Measurements from ENCODE around the gene NCLN. TPM values are rescaled to one million over a fixed set of nuclear protein-coding genes. Genes with fewer than 3 reads are reported as not detected.

Gene NCLN
- total and polyA plus RNA-seq, 9 of the 15 experiments (the other 6 are each of a cell fraction or from before 2014, with no cell fraction given), result 3.8 to 126 (median 39.6) TPM

GRCh38 chr19:3250675-3251074 is 64.9 kb downstream of the NCLN start (continued):
- TF ChIP-seq REST (IDR thresholded peaks at IDR 0.05; ENCODE audit: borderline replicate concordance) (peak; percentile 36; the same call in 1 of the 2 replicates), REST (CRISPR knock-in tag; IDR thresholded peaks at IDR 0.05; ENCODE audit: low read depth) (no peak), FOXJ3 (CRISPR knock-in tag; IDR thresholded peaks at IDR 0.05) (no peak), DPF2 (IDR thresholded peaks at IDR 0.05) (0 out of 2 replicates have a peak, but pooled peaks have one; percentile 19), CTCF (IDR thresholded peaks at IDR 0.05 in 2 of 3, conservative IDR thresholded peaks at IDR 0.05 in 1 of 3; ENCODE audit: insufficient read depth in 2 of 3, low read depth in 1 of 3, low read length in 3 of 3) (peak; percentile 74 to 78 (median 75)), PHF20 (IDR thresholded peaks at IDR 0.05; ENCODE audit: partially characterized antibody) (peak; percentile 35), ZNF444 (CRISPR knock-in tag; IDR thresholded peaks at IDR 0.05) (no peak), SMC3 (conservative IDR thresholded peaks at IDR 0.05; ENCODE audit: insufficient read depth, low read depth, low read length) (peak; percentile 50), SMARCA5 (IDR thresholded peaks at IDR 0.05) (peak; percentile 95), TBL1XR1 (IDR thresholded peaks at IDR 0.05; ENCODE audit: low read length in 2 of 2) (no peak), CBX3 (IDR thresholded peaks at IDR 0.05; ENCODE audit: borderline replicate concordance in 1 of 2, low read length in 2 of 2) (peak in 1 of 2 experiments; percentile 78; a peak in 2 of 3 replicates), RCOR1 (IDR thresholded peaks at IDR 0.05; ENCODE audit: borderline replicate concordance in 1 of 2, low read depth in 2 of 2, low read length in 2 of 2) (peak in 1 of 2 experiments; percentile 78; a peak in 2 of 4 replicates), USF1 (CRISPR knock-in tag; IDR thresholded peaks at IDR 0.05) (no peak)
